ENCODE data around the gene MICU2.

Gene MICU2, protein sequence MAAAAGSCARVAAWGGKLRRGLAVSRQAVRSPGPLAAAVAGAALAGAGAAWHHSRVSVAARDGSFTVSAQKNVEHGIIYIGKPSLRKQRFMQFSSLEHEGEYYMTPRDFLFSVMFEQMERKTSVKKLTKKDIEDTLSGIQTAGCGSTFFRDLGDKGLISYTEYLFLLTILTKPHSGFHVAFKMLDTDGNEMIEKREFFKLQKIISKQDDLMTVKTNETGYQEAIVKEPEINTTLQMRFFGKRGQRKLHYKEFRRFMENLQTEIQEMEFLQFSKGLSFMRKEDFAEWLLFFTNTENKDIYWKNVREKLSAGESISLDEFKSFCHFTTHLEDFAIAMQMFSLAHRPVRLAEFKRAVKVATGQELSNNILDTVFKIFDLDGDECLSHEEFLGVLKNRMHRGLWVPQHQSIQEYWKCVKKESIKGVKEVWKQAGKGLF

DNA sequence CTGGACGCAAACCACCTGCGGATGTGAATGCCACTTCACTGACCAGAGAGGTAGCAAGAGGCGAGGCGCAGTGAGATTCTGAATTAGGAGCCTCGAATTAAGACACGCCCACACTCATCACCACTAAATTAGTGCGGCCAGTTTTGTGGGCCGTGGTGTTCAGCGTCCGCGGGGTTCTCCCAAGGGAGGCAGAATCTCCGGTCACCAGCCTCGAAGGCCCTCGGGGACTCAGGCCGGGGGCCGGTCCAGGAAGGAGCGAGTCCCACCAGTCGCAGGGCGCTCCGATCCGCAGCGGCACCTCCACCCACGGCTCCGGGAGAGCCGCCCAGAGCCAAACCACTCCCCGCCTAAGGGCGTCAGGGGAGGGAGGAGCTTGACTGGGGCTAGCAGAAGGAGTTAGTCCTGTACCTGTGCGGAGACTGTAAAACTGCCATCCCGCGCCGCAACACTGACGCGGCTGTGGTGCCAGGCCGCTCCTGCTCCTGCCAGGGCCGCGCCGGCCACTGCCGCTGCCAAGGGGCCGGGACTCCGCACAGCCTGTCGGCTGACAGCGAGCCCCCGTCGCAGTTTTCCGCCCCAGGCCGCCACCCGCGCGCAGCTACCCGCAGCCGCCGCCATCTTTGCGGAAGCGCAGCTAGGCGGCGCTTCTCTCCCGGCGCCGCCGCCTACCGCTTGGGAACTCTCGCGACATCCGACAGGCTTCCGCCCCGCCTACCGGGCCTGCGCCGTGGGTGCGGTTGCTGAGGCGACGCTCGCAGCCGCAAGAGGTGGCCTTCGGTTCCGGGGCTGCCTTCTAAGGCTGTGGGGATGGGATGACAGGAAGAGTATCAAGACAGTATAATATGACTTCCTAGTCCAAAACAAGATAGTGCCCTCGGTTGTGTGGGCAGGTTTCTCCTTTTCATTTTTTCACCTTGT, at the start of gene MICU2:
MICU2 (minus strand) TSS at position 640 of the 918 bp plus-strand sequence; CDS start at position 618, 22 bp downstream.
- peak; percentile 77 for DNase-seq

DNA sequence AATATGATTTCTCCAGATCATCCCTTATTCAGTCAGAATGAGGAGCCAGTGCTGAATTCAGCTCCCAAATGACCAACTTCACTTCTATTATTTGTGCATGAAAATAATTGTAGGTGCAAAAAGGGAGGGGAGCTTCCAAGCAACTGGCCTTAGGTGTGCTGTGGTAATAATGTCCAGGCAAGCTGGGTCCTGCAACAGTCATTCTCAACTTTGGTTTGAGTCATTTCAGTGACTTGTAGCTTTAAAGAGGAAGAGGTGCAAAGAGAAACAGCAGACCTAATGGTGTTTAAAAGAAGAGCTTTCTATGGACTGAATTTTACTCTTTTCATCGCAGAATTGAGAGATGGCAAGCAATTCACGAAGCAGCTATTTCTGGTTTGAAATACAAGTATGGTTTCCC, 37.7 kb upstream of the MICU2 start:
- DNase-seq: no peak

DNA sequence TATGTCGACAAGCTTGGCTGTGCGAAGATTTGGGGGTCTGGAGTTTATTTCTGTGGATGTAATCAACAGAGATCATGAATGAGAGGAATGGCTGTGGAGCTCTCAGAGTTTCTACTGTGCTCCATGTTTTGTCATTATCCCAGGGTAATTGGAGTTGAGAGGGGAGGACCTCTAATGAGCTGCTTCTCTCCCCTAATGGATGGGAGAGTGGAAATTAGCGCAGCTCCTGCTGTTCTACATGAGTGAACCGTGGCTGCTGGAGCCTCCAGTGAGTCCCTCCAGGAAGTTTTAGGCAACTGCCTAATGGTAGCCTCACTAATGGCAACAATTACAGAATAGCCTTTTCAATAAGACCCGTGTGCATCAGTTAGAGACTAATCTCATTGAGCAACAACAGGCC, 35.6 kb upstream of the MICU2 start:
- DNase-seq: peak; percentile 58

DNA sequence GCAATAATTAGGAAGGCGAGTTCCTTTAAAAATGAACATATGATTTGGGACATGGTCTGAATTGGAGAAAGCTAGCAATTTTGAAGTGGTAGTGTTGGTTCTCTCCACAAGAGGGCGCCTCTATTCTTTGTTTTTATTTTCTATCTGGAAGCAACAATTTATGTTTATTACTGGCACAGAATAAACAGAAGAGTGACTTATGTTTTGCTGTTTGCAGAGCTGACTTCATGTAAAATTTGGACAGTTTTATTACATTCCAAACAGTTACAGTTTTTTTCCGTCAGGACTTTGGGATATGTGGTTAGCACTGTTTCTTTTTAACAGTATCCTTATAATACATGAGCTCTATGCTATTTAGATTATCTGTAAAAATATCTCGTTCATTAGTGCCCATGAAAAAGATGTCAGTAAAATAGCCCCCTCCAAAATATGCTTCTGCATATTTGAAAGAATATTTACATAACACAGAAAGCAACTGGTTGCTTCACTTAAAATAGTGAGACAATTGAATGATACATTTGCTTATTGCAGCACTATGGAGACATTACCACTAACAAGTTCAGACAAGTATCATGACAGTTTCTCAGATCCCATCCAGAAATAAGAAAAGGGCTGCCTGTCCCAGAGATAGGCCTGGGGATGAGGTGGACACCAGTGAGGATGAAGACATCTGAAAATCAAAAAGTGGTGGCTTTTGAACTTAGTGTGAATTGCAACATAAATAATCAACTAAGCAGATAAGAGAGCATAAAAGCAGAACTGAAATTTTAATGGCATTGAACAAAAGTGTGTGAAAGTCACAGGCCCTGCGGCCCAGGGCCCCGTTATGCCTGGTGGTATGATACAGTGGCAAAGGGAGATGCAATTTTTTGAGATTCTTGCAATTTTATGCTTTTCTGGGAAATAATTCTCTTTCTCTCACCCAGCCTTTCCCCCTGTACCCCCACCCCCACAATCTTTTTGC, 34.6 kb upstream of the MICU2 start:
- peak; percentile 17 for DNase-seq

DNA sequence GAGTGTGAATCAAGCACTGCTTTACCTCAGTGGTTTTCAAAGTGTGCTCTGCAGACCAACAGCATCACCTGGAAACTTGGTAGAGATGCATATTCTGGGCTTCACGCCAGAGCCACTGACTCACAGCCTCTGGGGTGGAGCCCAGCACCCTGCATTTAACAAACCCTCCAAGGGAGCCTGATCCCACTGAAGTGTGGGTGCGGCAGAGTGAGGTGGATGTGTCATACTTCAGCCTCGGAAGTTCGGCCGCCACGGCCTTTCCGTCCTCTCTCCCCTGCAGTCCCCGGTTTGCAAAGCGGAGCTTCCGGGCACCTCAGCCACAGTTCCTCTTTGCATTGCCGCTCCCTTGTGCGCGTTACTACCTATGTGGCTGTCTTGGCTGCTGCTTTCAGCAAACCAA, 33.3 kb upstream of the MICU2 start:
- DNase-seq: peak; percentile 80

DNA sequence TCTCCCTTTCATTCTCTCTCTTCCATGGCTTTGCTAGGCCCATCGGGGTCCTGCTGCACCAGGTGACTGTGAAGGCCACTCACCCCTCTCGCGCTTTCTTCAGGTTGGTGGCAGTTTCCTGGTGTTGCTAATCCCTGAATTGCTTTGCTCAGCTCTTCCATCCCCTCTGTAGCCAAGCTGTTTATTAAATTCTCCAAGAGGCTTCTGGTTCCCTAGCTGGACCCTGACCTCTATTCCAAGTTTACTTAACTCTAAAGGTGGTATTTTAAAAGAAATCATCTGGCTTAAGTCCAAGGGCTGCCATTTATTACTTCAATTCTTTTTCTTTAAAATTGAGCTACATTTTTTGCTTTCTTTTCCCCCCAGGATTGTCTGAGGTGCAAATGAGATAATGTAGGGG, 32.7 kb upstream of the MICU2 start:
- DNase-seq: peak; percentile 26

DNA sequence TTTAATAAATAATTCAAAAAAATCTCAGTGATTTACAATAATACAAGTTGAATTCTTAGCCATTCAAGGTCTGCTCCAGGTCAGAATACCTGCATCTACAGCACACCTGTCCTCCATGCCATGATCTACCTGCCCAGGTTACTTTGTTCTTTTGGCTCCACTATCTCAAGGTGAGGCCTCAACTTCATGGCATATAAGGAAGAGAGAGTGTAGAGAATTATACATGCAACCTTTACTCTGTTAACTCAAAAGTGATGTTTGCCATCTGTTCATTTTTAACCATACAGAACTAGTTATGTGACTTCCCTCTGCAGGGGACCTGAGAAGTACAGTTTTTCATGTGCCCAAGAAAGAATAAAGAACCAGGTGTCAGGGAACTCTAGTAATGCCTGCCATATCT, 28.2 kb upstream of the MICU2 start:
- DNase-seq: no peak

DNA sequence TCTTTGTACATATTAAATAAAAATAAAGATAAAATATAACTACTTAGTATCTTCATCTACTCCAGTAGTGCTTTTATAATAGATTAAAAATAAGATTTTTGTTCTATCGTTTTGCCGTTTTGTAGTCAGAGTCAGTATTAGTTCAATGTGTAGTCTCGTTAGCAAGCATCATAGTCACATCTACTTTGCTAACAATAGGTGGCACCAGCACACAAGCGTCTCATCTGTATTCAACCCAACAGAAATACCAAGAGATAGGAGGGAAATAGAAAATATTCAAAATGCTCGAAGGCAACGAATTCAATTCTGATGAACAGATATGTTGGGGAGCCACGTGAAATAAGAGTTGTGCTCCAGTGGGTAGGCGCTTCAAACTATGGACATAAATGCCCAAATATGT, 21.4 kb upstream of the MICU2 start:
- no peak for DNase-seq

DNA sequence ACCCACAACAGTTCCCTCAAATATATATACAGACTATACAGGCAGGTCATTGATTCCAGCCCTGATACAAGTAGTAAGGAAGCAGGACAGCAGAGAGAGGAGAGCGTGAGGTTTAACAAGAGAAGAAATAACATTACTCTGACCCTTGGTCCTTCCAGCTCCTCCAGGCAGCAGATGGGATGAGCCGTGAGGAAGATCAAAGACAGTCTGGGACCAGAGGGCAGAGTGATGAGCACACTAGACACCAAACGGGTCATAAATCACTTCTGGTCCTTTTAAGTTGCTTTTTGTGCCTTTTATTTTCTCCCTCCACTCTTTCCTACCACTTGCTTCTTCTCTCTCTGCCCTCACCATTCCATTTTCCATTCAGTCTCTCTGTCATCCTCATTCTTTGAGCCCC, 16.9 kb upstream of the MICU2 start:
- no peak for DNase-seq

DNA sequence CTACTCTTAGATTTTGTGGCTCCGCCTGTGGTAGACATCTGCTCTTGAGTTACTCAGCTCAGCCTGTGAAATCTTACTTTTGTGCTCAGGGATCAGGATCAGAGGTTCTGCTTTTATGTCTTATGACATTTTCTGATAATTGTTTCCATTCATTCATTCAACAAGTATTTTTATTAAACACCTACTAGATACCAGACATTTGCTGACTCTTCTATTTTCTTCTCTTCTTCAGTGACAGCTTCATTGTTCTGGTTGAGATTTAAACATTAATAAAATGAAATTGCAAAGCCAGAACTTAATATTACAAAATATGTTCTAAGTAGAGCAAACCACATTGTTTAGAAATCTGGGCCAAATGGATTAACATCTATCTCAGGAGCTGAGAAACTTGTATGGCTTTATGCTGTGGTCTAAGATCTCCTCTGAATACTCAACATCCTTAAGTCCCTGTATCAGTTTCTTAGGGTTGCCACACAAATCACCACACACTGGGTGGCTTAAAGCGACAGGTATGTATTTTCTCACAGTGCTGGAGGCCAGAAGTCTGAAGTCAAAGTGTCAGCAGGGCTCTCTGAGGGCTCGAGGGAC, 15.8 kb upstream of the MICU2 start:
- DNase-seq: no peak

DNA sequence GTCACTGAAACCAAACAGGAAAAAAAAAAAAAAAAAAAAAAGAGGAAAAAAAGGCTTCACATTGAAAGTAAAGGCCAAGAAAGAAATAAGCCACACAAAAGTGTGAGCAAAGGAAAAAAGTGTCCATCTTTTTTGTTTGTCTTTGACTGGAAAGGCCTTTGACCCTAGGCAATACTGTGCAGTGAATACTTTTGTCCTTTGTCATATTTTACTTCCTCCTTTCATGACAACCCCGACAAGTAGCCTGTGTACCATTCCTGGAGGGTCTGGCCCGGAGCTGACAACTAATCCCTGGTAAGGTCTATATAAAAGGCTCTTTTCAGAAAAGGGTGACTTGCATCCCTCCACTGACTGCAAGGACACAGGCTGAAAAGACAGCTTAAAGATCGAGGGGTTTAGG, 12.9 kb upstream of the MICU2 start:
- no peak for DNase-seq

DNA sequence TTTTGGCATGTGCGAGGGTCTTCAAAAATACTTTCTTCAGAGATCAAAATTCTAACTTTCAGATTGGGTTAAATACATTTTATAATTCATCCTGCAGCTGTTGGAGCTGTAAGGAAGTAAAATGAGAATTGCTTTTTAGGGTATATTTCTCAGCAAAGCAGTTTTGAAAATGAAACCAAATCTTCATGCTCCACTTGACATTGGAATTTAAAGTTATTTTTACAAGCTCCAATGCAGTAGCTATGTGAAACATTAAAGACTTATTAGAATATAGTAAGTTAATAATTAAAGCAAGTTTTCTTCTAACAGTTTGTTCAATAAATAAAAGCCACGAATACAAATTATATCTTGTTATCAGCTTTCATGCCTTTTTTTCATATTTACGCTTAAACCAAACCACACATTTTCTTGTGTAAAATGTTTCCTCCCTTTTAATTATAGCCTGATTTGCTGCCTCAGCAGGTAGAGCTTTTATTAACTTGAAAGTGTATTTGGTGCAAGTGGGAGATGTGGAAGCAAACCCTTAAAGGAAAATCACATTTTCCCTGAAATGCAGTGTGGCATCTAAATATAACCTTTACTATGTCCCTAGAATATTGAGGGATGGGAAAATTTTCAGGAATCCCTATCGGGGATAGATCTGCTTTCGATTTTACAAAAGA, 12.4 kb upstream of the MICU2 start:
- no peak for DNase-seq

DNA sequence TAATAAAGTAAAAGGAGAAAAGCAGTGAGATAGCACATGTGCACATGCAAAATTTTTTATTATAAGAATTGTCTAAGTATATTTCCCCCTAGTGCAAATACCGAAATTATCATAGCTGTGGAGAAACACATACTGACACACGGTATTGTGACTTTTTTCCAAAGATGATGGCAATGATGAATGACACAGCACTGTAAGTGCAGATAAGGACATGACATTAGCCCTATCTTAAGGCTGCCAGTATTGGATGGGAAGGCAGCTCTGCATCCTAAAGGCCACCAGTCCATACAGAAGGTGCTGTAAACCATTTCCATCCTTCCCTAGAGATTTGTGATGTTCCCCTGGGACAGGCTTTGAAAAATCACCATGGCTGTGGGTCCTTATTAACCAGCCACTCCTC, 11.5 kb upstream of the MICU2 start:
- no peak for DNase-seq

DNA sequence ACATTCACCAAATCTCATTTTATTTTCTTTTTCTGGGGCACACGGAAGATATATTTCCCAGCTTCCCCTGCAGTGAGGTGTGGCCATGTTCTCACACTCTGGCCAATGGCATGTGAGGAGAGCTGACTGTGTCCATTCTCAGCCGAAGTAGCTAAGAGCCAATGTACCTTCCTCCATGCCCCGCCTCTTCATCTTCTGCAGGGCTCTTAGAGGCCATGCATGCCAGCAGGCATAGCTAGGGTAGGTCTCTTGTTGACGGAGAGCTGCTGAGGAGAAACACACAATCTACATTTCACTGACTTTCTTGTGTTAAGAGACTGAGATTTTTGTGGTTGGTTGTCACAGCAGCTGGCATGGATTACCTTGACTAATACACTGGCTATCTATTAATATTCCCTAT, 9.8 kb upstream of the MICU2 start:
- no peak for DNase-seq

DNA sequence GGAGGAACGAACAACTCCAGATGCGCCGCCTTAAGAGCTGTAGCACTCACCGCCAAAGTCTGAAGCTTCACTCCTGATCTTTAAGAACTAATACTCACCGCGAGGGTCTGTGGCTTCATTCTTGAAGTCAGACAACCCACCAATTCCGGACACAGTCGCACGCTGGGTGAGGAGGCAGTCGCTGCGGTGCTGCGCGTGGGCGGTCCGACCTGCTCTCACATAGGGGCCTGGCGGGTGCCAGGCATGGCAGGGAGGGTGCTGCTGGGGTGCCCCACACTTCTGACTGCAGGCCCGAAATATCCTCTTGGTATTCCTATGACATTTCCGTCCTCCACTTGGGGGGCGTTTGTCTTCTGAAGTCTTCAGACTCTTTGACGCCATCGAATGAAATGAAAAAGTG, 7.4 kb upstream of the MICU2 start:
- no peak for DNase-seq

DNA sequence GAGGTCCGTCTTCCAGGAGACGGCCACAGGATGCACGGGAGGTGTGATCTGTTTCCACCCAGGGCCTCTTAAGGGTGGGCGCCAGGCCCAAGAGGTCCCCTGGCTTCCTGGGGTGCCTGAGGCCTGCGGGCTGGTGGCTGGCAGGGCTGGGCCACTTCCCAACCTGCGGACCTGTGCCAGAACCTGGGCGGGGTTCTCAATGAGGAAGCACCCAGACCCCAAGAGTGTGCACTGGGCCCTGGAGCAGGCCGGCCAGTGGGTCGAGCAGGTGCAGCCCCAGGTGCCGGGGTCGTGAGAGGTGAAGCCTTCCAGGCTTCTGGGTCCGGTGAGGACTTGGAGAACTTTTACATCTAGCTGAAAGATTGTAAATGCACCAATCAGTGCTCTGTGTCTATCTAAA, 6.7 kb upstream of the MICU2 start:
- DNase-seq: no peak

DNA sequence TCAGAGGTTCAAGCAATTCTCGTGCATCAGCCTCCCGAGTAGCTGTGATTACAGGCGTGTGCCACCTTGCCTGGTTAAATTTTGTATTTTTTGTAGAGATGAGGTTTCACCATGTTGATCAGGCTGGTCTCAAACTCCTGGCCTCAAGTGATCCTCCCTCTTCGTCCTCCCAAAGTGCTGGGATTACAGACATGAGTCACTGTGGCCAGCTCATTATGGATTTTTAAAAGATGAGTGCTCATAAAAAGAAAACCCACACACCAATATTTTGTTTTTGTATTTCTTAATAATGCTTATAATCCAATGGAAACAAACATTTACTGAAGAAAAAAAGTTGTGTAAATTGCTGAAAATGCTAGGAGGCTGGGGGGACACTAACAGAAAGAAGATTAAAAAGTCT, 5.0 kb upstream of the MICU2 start:
- DNase-seq: no peak

DNA sequence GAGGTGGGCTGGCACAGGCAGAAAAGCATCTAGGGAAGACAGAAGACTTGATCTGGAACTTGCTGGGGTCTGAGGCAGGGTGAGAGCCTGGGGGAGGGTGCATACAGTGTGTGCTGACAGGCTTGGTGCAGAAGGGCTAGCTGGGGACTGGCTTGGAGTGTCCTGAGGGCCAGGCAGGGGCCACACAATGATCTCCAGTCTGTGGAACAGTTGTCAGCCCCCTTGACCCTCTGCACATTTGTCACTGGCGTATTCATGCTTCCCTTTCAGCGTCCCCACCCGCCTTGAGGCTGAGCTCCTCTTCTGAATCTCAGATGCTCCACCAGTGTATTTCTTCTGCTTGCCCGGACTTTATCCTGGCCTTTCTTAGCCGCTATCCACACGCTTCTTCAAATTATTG, 2.8 kb upstream of the MICU2 start:
- no peak for DNase-seq

DNA sequence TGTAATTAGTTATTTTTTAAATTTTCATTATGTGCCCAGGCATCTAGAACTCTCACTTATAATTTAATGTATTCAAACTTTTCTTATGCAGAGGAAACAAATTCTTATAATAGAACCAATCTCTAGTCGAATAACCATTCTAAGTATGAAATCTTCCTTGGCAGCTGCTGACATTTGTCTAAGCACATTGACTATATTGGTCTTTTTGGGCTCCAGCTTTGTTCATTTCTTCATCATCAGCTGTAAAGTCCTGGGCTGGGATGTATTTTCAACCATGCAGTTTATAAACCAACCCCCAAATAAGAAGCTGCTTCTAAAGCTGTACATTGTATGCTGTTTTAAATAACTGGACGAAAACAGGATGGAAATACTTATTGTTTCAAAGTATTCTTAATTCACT, 2.3 kb upstream of the MICU2 start:
- DNase-seq: no peak

DNA sequence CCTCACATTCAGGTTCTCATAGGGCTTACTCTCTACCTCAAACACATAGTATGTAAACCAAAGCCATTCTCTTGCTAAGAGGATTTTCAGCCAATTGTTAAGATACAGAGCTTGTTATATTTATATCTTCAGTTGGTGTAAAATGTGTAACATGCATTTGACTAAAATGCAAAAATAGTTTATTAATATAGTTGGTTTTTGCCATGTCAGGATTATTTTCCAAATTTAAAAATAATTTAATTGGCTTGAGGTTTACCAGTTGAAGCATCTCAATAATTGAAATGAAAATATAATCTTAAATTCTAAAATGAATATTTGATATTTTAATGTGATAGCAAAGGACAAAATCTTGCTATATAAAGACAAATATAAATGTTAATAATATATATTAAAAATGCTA, 7.2 kb downstream of the MICU2 start:
- no peak for DNase-seq

DNA sequence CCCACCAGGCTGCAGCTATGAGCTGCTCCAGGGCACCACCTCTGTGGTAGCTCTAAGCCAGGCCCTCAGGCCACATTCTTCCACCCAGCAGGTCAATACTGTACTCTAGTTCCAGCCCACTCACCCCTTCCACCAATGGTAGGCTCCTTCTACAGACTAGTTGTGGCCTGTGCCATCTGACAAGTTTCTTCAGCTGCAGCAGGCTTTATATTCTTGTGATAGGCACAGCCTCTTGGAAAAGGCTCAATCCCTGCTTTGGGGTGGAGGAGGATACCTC, 8.5 kb downstream of the MICU2 start:
- DNase-seq: no peak
